Neuronal stem cell (in vitro differentiated cells): ENCODE measurements around the gene DMD.

Source experiments
- DNase-seq: peaks from one replicate; pipeline ENCODE4 v3.0.0-alpha.2; 2013; ENCODE audit warnings: low spot score
- H2AFZ ChIP-seq: one replicate; pipeline ENCODE4 v1.6.1; 2013; ENCODE audit warnings: mild to moderate bottlenecking, low read length, inconsistent platforms
- H2AK5ac ChIP-seq: 2 replicates; pipeline ENCODE4 v1.6.1; 2013; ENCODE audit warnings: low read depth, mild to moderate bottlenecking, inconsistent platforms, low read length, moderate library complexity, mixed read lengths
- H2BK120ac ChIP-seq: 2 replicates; pipeline ENCODE4 v1.6.1; 2013; ENCODE audit warnings: low read depth, mild to moderate bottlenecking, inconsistent platforms, low read length, moderate library complexity, mixed read lengths
- H2BK12ac ChIP-seq: one replicate; pipeline ENCODE4 v1.6.1; 2013; ENCODE audit warnings: low read length, inconsistent platforms
- H2BK15ac ChIP-seq: 2 replicates; pipeline ENCODE4 v1.6.1; 2013; ENCODE audit warnings: mild to moderate bottlenecking, low read length, inconsistent platforms, mixed read lengths
- H2BK5ac ChIP-seq: one replicate; pipeline ENCODE4 v1.6.1; 2013; ENCODE audit warnings: inconsistent platforms, mild to moderate bottlenecking, low read length, moderate library complexity
- H3K14ac ChIP-seq: one replicate; pipeline ENCODE4 v1.6.1; 2013; ENCODE audit warnings: low read length, inconsistent platforms
- H3K18ac ChIP-seq: 2 replicates; pipeline ENCODE4 v1.6.1; 2013; ENCODE audit warnings: low read length, inconsistent platforms
- H3K23ac ChIP-seq: 2 replicates; pipeline ENCODE4 v1.6.1; 2013; ENCODE audit warnings: low read depth, mild to moderate bottlenecking, mixed read lengths, low read length, inconsistent platforms; ENCODE audit not compliant: poor library complexity
- H3K27ac ChIP-seq: replicated peaks from 3 replicates; pipeline ENCODE4 v1.5.1; 2013; ENCODE audit warnings: low read length, inconsistent platforms
- H3K27me3 ChIP-seq, 3 experiments: 2 replicates each; pipeline ENCODE4 v1.6.1; 2013; ENCODE audit warnings: low read length in 3 of 3, mild to moderate bottlenecking in 2 of 3, inconsistent platforms in 1 of 3, low read depth in 1 of 3, mixed read lengths in 1 of 3, moderate library complexity in 1 of 3; ENCODE audit not compliant: control insufficient read depth in 3 of 3, insufficient read depth in 3 of 3
- H3K36me3 ChIP-seq, 2 donors: replicated peaks in 1 of 2; 2 replicates each; pipeline ENCODE4 v1.6.1; 2013; ENCODE audit warnings: low read length in 2 of 2; ENCODE audit not compliant: control insufficient read depth in 2 of 2, insufficient read depth in 2 of 2
- H3K4ac ChIP-seq: 2 replicates; pipeline ENCODE4 v1.6.1; 2013; ENCODE audit warnings: inconsistent platforms, mild to moderate bottlenecking, low read length, moderate library complexity
- H3K4me1 ChIP-seq, 2 donors: 1 replicate in 1 of 2; 2 replicates in 1 of 2; pipeline ENCODE4 v1.6.1; 2013; ENCODE audit warnings: low read length in 2 of 2, low read depth in 1 of 2; ENCODE audit not compliant: control insufficient read depth in 2 of 2, insufficient read depth in 1 of 2
- H3K4me2 ChIP-seq: one replicate; pipeline ENCODE4 v1.6.1; 2013; ENCODE audit warnings: mild to moderate bottlenecking, low read length, inconsistent platforms; ENCODE audit not compliant: insufficient read depth, poor library complexity, severe bottlenecking
- H3K4me3 ChIP-seq, 2 donors: 2 replicates each; pipeline ENCODE4 v1.5.1; 2013; ENCODE audit warnings: low read length in 2 of 2, mild to moderate bottlenecking in 2 of 2, inconsistent platforms in 1 of 2, moderate library complexity in 1 of 2
- H3K79me1 ChIP-seq: one replicate; pipeline ENCODE4 v1.6.1; 2013; ENCODE audit warnings: low read depth, mild to moderate bottlenecking, inconsistent platforms, low read length, moderate library complexity
- H3K9ac ChIP-seq: one replicate; pipeline ENCODE4 v1.6.1; 2013; ENCODE audit warnings: mild to moderate bottlenecking, low read depth, low read length, inconsistent platforms; ENCODE audit not compliant: poor library complexity
- H3K9me3 ChIP-seq, 2 donors: replicated peaks in 1 of 2; 2 replicates each; pipeline versions ENCODE3 to v1.6.1; 2013; ENCODE audit warnings: low read length in 2 of 2, mild to moderate bottlenecking in 2 of 2, inconsistent platforms in 1 of 2, low read depth in 1 of 2, mixed read lengths in 1 of 2, moderate library complexity in 1 of 2; ENCODE audit not compliant: control insufficient read depth in 2 of 2, insufficient read depth in 1 of 2
- H4K8ac ChIP-seq: one replicate; pipeline ENCODE4 v1.6.1; 2013; ENCODE audit warnings: low read depth, mild to moderate bottlenecking, inconsistent platforms, low read length, moderate library complexity
- H4K91ac ChIP-seq: one replicate; pipeline ENCODE4 v1.6.1; 2013; ENCODE audit warnings: low read length, low read depth, mild to moderate bottlenecking, inconsistent platforms; ENCODE audit not compliant: poor library complexity
- whole genome bisulfite sequencing, 2 donors: extraction: QIAGEN DNeasy Blood & Tissue Kit; methylation state at CpG; one replicate each; pipeline ENCODE4 v1.1.7; 2013; ENCODE audit warnings: missing lambda C conversion rate in 2 of 2, mixed read lengths in 1 of 2; ENCODE audit not compliant: insufficient read length in 2 of 2, insufficient replicate concordance in 1 of 2; ENCODE audit errors: extremely low coverage in 2 of 2; 5-methylcytosine and 5-hydroxymethylcytosine counted together

DMD gene

DNA sequence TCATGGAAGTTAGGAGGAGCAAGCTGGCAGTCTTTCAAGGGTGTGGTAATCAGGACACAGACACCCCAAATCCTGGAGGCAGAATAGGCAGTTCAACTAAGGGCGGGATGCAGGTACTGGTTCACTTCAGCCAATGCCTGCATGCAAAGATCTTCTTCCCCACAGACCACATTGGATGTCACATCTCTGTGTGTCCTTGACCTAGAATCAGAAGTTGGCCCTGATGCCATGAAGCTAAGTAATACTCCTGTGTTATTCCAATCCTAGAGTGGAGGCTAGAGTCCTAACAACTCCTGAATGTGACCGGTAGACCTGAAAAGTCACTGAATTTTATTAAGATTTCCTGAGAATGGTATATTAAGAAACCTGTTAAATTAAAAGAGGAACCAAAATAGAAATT, 165.5 kb downstream of the DMD start:
- Histone ChIP-seq H3K9me3 (no peaks in the 10 kb centered on the region), H4K8ac (no peak overlapping the region), H2BK12ac (no peak overlapping the region), H3K36me3 (no peaks in the 10 kb centered on the region), H2AK5ac (no peak overlapping the region), H3K4ac (no peak overlapping the region), H4K91ac (no peak overlapping the region), H3K79me1 (no peaks in the 10 kb centered on the region), H2BK120ac (no peak overlapping the region), H3K4me2 (no peak overlapping the region), H3K23ac (no peak overlapping the region), H2BK15ac (no peak overlapping the region), H3K27me3 (peaks cover 0 to 3% (median 0%) of the 10 kb centered on the region in 3 experiments), H3K14ac (no peak overlapping the region), H3K18ac (no peak overlapping the region), H3K4me1 (no peaks in the 10 kb centered on the region), H3K27ac (no peak overlapping the region), H3K9ac (no peak overlapping the region), H2BK5ac (no peak overlapping the region), H2AFZ (no peak overlapping the region), H3K4me3 (no peak overlapping the region)
- no CpG with 5 or more reads among the region's 2 CpGs for WGBS, 2 donors
- DNase-seq, result no peak

DNA sequence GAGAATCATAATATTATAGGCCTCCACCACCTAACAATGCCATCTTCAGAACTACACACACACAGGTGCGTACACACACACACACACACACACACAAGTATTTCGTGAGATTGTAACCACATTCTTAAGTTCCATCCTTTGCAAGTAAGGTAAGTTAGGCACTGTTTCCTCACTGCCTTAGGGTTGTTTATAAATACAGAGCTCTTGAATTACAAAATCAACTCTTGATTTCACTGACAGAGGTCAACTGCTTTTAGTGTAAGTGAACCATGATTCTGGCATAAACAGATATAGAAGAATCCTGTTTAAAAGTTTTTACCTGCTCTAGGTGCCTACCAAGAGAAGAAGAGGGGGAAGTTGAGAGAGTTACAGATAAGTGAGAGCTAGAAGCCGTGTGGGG, 166.1 kb downstream of the DMD start:
- Histone ChIP-seq H3K14ac (no peak overlapping the region), H4K91ac (no peak overlapping the region), H3K4ac (no peak overlapping the region), H2AK5ac (no peak overlapping the region), H3K27me3 (peaks cover 0 to 3% (median 0%) of the 10 kb centered on the region in 3 experiments), H2BK120ac (no peak overlapping the region), H3K9me3 (no peaks in the 10 kb centered on the region), H3K9ac (no peak overlapping the region), H3K79me1 (no peaks in the 10 kb centered on the region), H3K36me3 (no peaks in the 10 kb centered on the region), H3K4me3 (no peak overlapping the region), H2BK12ac (no peak overlapping the region), H3K4me1 (no peaks in the 10 kb centered on the region), H2BK5ac (no peak overlapping the region), H3K4me2 (no peak overlapping the region), H4K8ac (no peak overlapping the region), H3K23ac (no peak overlapping the region), H3K27ac (no peak overlapping the region), H3K18ac (no peak overlapping the region), H2AFZ (no peak overlapping the region), H2BK15ac (no peak overlapping the region)
- no peak for DNase-seq
- no CpG with 5 or more reads among the region's 3 CpGs for WGBS, 2 donors

DNA sequence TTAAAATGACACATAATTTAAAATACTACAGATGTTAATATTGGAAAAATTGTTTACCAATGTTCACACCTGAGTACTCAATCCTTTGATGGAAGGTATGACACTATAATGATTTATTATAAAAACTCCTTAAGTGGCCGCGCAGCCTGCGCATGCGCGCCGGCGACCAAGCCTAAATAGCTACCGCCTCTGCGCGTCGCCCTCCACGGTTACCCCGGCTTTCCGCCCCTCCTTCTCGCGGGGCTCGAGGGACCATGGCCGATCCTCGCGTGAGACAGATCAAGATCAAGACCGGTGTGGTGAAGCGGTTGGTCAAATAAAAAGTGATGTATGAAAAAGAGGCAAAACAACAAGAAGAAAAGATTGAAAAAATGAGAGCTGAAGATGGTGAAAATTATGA, 170.2 kb downstream of the DMD start:
- no peak overlapping the region for H2BK5ac ChIP-seq
- H3K79me1 ChIP-seq, result no peaks in the 10 kb centered on the region
- H2BK15ac ChIP-seq, result no peak overlapping the region
- H2BK120ac ChIP-seq, result no peak overlapping the region
- no peaks in the 10 kb centered on the region for H3K9me3 ChIP-seq
- H3K4me1 ChIP-seq, result no peaks in the 10 kb centered on the region
- H4K91ac ChIP-seq, result no peak overlapping the region
- no peak overlapping the region for H2AK5ac ChIP-seq
- no peak overlapping the region for H3K27ac ChIP-seq
- no peak overlapping the region for H3K14ac ChIP-seq
- H3K36me3 ChIP-seq, result no peaks in the 10 kb centered on the region
- no peak overlapping the region for H3K4me2 ChIP-seq
- H3K4me3 ChIP-seq, result no peak overlapping the region
- no peak overlapping the region for H3K23ac ChIP-seq
- no peak overlapping the region for H4K8ac ChIP-seq
- H3K9ac ChIP-seq, result no peak overlapping the region
- no peak for DNase-seq
- no CpG with 5 or more reads among the region's 22 CpGs for WGBS, 2 donors
- H2AFZ ChIP-seq, result no peak overlapping the region
- H3K18ac ChIP-seq, result no peak overlapping the region
- no peaks in the 10 kb centered on the region for H3K27me3 ChIP-seq
- no peak overlapping the region for H2BK12ac ChIP-seq
- H3K4ac ChIP-seq, result no peak overlapping the region

DNA sequence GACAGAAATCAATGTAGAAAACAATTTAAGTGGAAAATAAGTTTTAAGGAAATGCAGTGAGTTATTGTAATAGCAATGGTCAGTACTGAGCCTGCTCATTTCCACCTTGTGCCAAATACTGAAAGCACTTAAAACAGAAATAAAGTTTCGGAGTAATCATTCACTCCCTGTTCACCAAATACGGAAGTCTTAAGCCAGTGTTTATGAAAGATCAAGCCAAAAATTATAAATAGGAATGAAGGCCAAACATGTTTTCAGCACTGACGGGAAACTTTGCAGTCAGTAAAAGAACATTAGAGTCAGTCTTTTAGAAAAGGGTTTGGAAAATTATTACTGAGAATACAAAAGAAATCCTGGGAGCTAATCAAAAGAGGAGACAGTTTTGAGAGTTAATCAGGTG, 178.6 kb downstream of the DMD start:
- Histone ChIP-seq H2BK15ac (no peak overlapping the region), H2BK120ac (no peak overlapping the region), H3K14ac (no peak overlapping the region), H3K23ac (no peak overlapping the region), H3K18ac (no peak overlapping the region), H3K27me3 (no peaks in the 10 kb centered on the region), H2AK5ac (no peak overlapping the region), H2AFZ (no peak overlapping the region), H4K8ac (no peak overlapping the region), H3K9me3 (no peaks in the 10 kb centered on the region), H3K4ac (no peak overlapping the region), H3K79me1 (no peaks in the 10 kb centered on the region), H3K4me1 (no peaks in the 10 kb centered on the region), H3K4me3 (no peak overlapping the region), H3K27ac (no peak overlapping the region), H2BK5ac (no peak overlapping the region), H3K9ac (no peak overlapping the region), H3K36me3 (no peaks in the 10 kb centered on the region), H2BK12ac (no peak overlapping the region), H4K91ac (no peak overlapping the region), H3K4me2 (no peak overlapping the region)
- WGBS, 2 donors, result no CpG with 5 or more reads among the region's 3 CpGs
- DNase-seq, result no peak
